HG03378 (cell line): Measurements from ENCODE around the gene SOBP.

Experiments
- ATAC-seq: cut with Tn5 transposase; IDR thresholded peaks from one replicate; pipeline ENCODE4 v1.9.1; 2021; ENCODE audit warnings: mild to moderate bottlenecking, moderate library complexity; ENCODE audit not compliant: unreplicated experiment

Gene SOBP

DNA sequence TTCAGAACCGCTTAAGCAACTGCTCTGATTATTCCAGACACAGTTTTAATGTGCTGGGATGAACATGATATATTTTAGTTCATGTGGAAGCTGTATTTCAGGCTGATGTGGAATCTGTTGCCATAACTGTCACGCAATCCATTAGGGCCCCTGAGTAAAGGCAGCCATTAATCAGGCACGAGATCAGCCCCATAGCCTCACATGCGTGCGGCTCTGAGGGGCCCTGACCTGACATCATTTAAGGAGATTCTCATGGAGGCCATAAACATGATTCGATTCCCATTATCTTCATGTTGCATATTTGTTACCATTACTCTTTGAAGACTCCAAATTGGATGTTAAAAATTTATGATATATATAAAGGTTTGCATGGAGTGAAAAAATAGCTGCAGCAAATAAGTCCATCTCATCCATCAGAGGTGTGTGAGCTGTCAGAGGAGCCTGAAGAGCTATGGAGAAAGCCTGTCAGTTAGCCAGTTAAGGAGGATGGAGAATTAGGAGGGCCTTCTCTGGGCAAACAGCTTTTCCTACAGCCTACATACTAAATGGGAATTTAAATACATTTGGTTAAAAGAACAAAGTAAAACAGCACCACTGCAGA, 89.6 kb downstream of the SOBP start:
- no peak for ATAC-seq

DNA sequence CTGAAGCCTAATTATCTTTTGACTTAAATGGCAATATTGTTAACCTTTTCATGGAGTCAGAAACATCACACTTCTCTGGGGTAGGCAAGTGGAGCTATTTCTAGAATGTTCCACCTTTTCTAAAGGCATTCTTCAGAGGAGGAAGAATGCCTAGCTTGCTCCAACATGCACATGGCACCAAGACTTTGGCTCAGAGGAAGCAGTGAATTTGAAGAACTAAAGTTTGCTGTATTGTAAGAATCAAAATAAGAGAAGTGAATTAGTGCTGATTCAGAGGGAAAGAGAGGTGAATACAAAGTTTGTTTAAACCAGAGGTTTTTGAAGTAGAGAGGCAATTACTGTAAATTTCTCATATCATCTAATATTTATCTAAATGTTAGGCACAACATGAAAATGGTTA, 92.2 kb downstream of the SOBP start:
- no peak for ATAC-seq

- ATAC-seq: no peak
Measured at GRCh38 chr6:107584726-107585125, 94.8 kb downstream of the SOBP start.

- no peak for ATAC-seq
Measured at GRCh38 chr6:107585815-107586435, 96.0 kb downstream of the SOBP start.

DNA sequence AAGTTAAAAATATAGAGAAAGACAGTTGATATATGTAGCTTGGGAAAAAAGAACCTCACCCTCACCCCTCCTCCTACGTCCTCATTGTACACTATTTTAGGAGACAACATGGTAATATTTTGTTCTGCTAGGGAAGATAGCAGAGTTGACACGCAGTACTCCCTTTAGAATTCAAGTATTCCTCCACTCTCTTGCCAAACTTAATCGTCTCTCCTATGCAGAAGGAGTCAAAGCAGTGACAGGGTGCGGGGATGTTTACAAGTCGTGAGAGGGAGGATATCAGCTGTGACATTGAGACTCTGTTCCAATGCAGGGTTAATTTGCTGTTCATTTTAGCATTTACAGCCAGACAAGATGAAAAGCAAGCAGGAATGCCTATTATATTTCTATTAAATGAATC, 97.5 kb downstream of the SOBP start:
- ATAC-seq: no peak

GRCh38 chr6:107589199-107589598, 99.3 kb downstream of the SOBP start:
- no peak for ATAC-seq

DNA sequence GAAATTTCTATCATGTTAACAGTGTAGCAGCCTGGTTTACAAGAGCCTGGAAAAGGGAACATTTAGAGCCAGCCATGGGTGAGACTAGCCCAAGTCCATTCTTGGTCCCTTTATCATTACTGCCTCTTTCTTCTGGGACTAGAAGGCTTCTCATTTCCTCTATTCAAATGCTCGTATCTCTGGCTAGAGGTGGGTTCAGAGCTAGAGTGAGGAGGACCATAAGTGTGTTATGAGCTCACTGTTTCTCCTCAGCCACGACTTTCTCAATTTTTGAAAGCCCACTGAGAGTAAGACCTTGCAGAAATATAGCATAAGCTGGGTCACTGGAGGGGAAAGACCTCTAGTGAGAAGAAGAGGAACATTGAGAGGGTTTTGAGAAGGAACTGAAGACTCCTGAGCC, 100.0 kb downstream of the SOBP start:
- ATAC-seq: no peak

DNA sequence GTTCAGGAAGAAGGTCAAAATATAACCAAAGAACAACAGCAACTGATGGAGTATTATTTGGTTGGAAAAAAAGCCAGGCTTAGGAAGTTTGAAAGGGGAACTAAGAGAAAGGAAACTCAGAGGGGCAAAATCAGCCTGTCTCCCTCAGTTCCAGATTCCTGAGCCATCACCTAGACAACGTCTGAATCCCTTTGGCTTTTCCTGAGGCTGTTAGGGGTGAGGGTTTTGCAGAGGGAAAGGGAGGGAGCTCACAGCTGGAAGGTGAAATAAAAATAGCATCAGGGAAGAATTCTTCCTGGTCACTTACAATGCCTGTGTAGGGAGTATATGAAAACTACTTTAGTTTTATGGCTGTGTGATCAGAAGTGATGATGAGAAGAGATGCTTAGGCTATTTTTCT, 100.5 kb downstream of the SOBP start:
- ATAC-seq: no peak

DNA sequence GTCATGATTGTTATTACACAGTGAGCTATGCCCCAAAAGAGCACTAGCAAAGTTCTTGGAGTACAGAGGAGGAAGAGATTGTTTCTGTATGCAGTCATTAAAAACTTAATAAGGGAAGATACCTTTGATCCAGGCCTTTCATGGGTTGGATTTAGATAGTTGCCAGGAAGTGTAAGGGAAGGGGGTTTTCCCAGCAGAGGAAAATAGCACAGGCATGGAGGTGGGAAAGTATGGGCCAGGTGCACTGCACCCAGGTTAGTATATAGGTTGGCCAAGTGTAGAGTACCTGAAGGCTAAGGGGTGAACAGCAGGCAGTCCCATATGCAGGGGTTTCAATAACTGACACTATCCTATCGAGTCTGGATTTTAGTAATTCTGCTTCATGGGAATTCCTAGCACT, 101.4 kb downstream of the SOBP start:
- ATAC-seq: no peak

- ATAC-seq: no peak
Measured at GRCh38 chr6:107592806-107593205, 102.9 kb downstream of the SOBP start.

DNA sequence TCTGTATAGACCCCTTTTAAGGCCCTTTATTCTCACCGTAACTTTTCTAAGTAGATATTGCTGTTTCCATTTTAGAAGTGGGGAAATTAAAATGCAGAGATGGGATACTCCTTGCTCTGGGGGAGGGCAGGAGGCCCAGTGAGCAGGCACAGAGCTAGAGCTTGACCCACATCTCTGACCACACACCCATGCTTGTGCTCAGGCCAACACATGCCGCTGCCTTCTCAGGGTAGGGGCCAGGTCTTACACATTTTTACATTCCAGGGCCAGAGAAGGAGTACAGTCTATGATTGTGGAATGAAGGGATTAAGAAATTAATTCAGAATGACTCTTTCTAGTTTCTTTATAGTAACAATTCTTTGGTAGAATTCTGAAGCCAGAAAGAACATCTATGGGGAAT, 104.8 kb downstream of the SOBP start:
- ATAC-seq: no peak

DNA sequence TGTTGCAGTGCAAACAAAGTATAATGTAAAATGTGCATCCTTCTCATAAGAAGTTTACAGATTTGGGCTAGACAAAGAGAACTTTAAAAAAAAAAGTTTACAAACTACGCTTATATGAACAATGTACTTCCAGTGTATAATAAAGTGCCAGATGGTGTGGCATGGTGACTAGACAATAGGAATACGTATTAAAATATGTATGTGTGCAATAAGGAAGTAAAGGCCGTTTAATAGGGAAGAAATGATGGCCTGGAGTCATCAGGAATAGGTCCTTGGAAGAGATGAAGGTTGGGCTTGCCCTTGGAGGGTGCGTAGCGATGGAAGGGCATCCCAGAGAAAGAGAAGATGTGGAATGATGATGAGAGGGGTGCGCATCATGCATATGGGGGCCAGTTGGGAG, 108.2 kb downstream of the SOBP start:
- ATAC-seq: no peak

DNA sequence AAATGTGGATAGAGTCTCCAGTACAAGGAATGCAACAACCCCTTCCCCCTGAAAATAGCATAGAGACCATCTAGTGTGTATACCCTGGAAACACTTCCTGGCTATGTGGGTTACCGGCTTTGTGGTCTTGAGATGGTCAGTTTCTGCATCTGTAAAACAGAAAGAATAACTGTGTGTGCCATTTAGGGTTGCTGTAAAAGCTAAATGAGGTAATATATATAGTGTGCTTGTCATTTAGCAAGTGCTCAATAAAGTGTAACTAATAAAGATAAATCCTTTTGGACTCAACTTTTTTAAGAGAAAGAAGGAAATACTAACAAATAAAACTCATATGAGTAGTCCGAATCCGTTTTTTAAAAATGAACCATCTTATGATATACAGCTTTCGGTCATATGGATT, 109.1 kb downstream of the SOBP start:
- no peak for ATAC-seq

GRCh38 chr6:107600121-107600520, 110.2 kb downstream of the SOBP start:
- ATAC-seq: no peak

DNA sequence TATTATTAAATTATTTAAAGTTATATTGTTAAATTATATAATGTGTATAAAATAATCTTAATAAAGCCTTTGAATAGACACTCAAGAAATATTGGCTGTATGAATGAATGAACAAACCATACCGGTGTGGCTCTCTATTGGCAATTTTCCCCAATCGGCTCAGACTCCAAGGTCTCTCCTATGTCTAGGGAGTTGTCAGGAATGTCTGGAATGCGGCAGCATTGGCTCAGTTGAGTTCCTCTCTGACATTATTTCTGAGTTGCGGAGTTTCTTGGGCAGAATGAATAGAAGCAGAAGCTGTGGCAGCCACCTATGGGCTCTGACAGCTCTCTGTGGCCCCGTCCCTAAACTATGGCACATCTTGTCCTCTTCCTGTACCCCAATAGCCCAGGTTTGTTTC, 111.0 kb downstream of the SOBP start:
- ATAC-seq: no peak

- no peak for ATAC-seq
Measured at GRCh38 chr6:107601406-107601805, 111.5 kb downstream of the SOBP start.

DNA sequence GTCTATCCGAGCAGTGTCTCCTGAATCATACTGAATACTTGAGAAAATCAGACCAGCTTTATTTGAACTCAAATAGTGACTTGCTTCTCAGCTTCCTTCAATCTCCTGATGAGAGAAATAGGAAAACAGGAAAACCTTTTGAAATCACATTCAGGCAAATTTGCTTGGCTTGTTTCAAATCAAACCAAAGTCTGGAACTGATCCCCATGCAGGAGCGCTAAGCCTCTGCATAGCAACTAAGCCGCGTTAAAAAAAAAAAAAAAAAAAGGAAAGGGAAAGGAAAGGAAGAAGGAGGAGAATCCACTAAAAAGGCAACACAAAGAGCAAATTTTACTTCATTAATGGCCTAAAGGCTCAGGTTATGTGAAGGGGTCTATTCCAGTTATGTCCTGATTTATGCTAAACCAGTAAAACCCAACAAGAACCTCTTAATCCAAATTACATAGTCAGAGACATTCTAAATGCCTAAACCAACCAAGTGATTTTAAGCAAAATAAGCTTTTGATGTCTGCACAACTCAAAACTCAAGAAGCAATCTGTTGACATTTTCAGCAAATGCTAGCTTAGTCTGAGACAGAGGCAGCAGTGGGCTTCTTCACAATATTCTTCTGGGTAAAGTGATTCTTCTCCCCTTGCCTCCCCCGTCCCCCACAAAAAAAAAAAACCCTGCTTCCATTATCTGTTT, 112.5 kb downstream of the SOBP start:
- ATAC-seq: no peak

GRCh38 chr6:107603006-107603370, 113.1 kb downstream of the SOBP start:
- no peak for ATAC-seq

DNA sequence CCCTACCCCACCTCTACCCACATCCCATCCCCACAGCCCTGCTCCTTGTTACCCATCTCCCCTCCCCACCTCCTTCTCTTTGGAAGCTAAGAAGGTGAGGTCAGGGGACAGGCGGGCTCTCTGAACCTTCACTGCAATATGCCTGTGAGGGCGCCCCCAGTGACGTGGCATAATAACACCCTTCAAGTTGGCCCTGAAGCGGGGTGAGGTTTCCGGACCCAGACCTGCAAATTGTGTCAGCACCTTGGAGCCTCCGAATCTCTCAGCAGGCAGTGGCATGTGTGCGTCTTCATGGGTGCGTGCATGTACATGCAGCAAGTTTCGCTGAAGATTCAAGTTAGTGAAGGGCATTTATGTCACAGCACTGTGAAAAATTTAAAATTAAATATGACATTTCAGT, 114.6 kb downstream of the SOBP start:
- ATAC-seq: no peak

DNA sequence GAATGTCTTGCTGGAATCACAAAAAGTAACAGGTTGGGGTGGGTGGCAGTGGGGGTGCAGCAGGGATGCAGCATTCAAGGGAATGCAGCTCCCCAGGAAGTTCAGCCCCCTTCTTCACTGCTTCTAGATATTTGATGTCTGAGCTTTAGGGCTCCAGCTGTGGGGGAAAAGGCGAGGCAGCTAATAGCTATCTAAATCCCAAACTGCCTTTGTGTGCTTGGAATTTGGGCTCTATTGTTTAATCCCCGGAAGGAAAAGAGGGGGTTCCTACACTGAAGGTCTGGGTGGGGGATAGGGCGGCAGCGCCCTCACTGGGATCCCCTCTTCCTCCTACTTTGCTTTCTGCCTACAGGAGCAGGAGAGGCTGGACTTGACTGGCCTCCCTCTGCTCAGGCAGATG, 116.5 kb downstream of the SOBP start:
- ATAC-seq: no peak

GRCh38 chr6:107607116-107607515, 117.2 kb downstream of the SOBP start:
- ATAC-seq: no peak

- no peak for ATAC-seq
Measured at GRCh38 chr6:107611094-107611810, 121.3 kb downstream of the SOBP start.
